Activated naive CD4-positive, alpha-beta T cell treated with Interleukin-2 at 50 U/mL for 16 hours (primary cell): ENCODE measurements around the gene IKZF3.
"Not testable (repeated sequence)": the region's sequence is repeated elsewhere in the genome, so short reads cannot be mapped to it uniquely, and the experiment has no call there.

Source experiments
- DNase-seq: peaks from one replicate; pipeline ENCODE4 v3.0.0-alpha.2; 2020

The IKZF3 gene

DNA sequence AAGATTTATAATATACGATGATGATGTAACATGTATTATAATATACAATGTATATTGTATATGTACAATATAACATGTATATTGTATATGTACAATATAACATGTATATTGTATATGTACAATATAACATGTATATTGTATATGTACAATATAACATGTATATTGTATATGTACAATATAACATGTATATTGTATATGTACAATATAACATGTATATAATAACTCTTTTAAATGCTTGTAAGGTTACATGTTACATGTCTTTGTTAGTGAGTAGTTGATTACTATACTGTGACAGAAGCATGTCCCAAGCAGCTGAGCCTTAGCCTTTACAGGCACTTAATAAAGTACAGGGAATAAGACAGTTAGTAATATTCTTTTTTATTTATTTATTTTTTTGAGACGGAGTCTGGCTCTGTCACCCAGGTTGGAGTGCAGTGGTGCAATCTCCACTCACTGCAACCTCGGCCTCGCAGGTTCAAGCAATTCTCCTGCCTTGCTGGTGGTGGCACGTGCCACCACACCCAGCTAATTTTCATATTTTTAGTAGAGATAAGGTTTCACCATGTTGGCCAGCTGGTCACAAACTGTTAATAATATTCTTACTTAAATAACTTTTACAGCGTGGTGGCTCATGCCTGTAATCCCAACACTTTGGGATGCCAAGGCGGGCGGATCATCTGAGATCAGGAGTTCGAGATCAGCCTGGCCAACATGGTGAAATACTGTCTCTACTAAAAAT is 8.0 kb downstream of the IKZF3 start:
- not testable (repeated sequence) for DNase-seq

DNA sequence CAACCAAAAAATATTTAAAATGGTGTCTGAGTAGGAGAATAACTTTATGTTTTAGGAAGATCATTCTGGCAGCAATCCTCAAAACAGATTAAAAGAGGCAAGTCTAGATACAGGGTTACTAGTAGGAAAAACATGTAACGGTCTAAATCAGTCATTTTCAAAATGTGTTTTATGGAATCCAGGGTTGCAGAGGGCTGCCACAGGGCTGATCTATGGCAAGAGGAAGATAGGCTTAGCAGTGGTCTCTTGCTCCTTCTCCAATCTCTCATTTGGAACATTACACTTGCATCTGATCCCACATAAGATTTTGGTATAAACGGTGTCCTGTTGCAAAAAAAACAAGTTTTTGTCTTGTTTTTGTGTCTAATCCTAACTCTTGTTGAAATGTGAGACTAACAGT is 9.2 kb downstream of the IKZF3 start:
- DNase-seq: no peak

DNA sequence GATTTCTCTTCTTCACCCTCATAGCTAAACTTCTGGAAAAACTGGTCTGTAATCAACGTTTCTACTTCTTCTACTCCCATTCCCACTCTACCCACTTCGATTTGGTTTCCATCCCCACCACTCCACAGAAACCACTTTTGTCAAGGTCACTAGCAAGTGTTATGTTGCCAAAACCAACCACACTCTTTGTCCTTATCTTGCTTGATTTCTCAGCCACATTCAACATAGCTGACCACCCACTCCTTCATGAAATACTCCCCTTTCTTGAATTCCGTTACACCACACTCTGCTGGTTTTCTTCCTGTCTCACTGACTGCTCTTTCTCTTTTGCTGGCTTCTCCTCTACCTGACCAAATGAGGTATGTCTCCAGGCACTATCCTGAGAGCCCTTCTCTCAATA is 11.9 kb downstream of the IKZF3 start:
- no peak for DNase-seq

GRCh38 chr17:39850186-39850585 is 13.9 kb downstream of the IKZF3 start:
- DNase-seq: not testable (repeated sequence)

GRCh38 chr17:39848600-39848999 is 15.5 kb downstream of the IKZF3 start:
- no peak for DNase-seq

- no peak for DNase-seq
These were observed 17.9 kb downstream of the IKZF3 start for GRCh38 chr17:39846205-39846604.

- DNase-seq: no peak
These were observed 18.9 kb downstream of the IKZF3 start for GRCh38 chr17:39845052-39845846.

DNA sequence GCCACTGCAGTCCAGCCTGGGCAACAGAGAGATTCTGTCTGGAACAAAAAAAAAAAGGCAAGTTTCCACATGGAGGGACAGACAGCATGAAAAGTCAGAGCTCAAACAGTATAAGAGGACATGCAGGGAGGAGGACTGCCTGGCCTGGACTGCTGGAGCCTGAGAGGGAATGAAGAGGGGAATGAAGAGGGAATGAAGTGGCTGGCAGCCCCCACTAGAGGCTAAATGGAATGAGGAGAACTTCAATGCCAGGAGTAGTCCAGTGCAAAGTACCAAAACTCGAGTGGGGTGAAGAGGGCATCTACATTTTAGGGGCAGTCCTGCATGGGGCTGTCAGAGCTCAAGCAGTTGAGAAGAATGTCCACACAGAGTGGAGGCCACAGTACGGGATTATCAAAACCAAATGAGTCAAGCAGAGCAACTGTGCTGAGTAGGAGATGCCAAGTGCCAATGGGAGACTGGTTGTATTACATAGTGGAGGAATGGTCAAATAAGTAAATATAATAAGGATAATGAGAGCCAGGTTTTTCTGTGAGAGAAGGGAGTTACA is 22.9 kb downstream of the IKZF3 start:
- DNase-seq: no peak

DNA sequence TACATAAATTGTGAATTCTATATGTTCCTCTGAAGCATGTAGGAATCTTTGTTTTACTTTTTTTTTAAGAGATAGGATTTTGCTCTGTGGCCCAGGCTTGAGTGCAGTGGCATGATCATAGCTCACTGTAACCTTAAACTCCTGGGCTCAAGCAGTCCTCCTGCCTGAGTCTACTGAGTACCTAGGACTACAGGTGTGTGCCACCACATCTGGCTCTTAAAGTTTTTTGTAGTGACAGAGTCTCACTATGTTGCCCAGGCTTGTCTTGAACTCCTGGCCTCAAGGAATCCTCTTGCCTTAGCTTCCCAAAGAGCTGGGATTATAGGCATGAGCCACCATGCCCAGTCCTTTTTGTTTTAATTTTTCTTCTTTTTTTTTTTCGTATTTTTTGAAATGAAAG is 25.3 kb downstream of the IKZF3 start:
- no peak for DNase-seq

GRCh38 chr17:39838057-39838456 is 26.1 kb downstream of the IKZF3 start:
- DNase-seq: no peak

GRCh38 chr17:39836117-39836516 is 28.0 kb downstream of the IKZF3 start:
- DNase-seq: no peak

DNA sequence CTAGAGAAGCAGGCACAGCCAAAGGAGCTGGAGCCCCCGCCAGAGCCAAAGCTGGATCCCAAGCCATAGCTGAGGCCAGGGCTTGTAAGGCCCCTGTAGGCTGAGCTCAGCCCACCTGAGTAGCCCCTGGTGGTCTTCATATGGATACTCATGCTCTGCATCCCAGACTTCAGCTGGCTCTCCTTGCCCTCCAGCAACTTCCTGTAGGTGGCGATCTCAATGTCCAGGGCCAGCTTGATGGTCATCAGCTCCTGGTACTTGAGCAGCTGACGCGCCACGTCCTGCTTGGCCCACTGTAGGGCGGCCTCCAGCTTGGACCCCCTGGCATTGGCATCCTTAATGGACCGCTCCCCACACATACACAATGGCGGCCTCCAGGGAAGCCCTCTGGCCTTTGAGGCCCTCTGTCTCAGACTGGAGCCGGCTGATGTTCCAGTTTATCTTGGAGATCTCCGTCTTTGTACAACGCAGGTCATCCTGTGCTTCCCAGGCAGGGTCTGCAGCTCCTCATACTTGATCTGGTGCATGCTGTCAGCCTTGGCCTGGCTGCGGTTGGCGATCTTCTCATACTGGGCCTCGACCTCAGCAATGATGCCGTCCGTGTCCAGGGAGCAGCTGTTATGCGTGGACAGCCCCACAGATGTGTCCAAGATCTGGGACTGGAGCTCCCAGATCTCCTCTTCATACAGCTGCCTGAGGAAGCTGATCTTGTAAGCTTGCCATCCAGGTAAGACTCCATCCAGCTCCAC is 28.9 kb downstream of the IKZF3 start:
- DNase-seq: no peak

DNA sequence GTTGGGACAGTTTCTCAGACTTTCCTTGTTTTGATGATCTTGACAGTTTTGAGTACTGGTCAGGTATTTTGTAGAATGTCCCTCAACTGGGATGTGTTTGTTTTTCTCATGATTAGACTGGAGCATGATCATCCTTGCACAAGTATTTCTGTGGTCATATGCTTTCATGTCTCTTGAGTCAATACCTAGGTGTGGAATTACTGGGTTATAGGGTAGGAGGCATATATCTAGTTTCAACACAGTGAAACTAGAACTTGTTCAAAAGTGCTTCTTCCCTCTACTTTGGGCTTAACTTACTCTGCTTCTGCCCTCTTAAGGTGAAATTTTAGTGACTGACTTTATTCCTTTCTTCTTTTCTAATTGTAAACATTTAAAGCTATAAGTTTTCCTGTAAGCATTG is 30.1 kb downstream of the IKZF3 start:
- DNase-seq: no peak

DNA sequence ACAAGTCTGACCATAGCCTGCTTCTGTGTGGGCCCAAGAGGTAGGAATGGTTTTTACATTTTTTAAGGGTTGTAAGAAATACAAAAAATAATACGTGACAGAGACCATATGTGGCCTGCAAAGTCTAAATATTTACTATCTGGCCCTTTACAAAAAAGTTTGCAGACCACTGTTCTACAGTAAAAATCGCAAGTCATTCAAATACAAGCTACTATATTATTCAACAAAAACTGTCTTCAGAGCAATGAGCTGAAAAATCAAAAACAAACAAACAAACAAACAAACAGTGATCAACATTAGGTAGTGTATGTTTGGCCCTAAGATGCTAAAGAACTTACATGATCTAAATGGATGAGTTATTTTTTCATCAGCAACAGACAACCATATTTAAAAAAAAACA is 32.5 kb downstream of the IKZF3 start:
- no peak for DNase-seq

DNA sequence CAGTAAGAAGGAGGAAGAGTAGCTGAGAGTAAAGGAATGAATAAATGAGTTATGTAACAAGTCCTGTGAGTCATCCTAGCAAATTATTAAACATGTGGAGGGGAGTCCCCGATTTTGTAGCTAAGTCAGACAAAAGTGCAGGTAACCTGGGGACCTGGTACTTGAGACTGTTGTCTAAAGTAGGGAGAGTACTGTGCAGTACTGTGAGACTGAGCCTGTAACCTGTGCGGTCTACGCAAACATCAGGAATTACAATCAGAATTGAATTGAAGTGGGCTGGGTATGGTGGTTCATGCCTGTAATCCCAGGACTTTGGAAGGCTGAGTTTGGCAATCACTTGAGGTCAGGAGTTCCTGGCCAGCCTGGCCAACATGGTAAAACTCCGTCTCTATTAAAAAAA is 35.7 kb downstream of the IKZF3 start:
- DNase-seq: no peak

GRCh38 chr17:39826334-39826733 is 37.8 kb downstream of the IKZF3 start:
- DNase-seq: no peak

DNA sequence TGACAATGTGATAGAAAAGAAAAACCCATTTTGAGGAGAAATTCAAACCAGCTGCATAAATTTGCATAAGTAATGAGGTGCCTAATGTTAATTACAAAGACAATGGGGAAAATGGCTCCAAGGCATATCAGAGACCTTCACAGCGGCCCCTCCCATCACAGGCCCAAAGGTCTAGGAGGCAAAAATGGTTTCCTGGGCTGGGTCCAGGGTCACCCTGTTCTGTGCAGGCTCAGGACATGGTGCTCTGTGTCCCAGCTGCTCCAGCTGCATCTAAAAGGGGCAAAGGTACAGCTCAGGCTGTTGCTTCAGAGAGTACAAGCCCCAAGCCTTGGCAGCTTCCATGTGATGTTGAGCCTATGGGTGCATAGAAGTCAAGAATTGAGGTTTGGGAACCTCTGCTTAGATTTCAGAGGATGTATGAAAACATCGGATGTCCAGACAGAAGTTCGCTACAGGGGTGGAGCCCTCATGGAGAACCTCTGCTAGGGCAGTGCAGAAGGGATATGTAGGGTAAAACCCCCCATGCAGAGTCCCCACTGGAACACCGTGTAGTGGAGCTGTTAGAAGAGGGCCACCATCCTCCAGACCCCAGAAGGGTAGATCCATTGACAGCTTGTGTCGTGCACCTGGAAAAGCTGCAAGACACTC is 40.6 kb downstream of the IKZF3 start:
- DNase-seq: no peak

GRCh38 chr17:39822051-39822451 is 42.1 kb downstream of the IKZF3 start:
- DNase-seq: peak; percentile 40

- no peak for DNase-seq
These were observed 43.1 kb downstream of the IKZF3 start for GRCh38 chr17:39820987-39821386.

DNA sequence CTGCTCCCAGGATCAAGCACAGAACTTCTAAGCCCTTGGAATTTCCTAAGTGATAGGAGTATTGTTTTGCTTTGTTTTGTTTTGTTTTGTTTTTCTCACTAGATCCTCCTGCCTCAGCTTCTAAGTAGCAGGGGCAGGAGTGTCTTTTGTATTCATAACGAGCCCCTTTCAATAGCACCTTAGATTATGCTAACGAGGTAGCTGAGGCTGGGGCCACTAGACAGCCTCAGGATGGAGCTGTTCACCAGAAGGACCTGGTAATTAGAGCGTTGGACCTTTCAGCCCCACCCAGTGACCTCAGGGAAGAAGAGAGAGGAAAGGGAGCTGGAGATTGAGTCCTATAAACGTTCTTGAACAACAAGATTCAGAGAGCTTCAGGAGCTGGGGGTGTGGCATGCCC is 43.6 kb downstream of the IKZF3 start:
- DNase-seq: no peak

- DNase-seq: no peak
These were observed 45.6 kb downstream of the IKZF3 start for GRCh38 chr17:39818358-39819000.

DNA sequence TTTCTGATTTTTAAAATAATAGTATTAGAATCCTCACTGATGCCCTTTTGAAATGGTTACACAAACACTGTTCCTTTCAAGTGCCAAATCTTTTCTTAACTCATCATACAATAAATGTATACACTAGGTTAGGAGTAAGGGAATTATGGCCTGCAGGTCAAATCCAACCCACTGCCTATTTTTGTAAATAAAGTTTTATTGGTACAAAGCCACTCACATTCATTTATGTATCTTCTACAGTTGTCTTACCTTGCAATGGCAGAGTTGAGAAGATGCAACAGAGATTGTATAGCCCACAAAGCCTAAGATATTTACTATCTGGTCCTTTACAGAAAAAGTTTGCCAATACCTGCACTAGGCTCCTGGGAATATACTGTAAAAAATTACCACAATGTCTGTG is 47.8 kb downstream of the IKZF3 start:
- no peak for DNase-seq
